ENCODE results near the gene ZNF470.

ZNF470 gene

GRCh38 chr19:56608274-56608964 lies 41.2 kb downstream of the ZNF470 start:
- DNase-seq (ENCODE audit: low spot score), result no peak

GRCh38 chr19:56611288-56611687 lies 44.0 kb downstream of the ZNF470 start:
- DNase-seq (ENCODE audit: low spot score), result no peak

- DNase-seq (ENCODE audit: low spot score), result no peak
These were observed 45.5 kb downstream of the ZNF470 start for GRCh38 chr19:56612737-56613136.

DNA sequence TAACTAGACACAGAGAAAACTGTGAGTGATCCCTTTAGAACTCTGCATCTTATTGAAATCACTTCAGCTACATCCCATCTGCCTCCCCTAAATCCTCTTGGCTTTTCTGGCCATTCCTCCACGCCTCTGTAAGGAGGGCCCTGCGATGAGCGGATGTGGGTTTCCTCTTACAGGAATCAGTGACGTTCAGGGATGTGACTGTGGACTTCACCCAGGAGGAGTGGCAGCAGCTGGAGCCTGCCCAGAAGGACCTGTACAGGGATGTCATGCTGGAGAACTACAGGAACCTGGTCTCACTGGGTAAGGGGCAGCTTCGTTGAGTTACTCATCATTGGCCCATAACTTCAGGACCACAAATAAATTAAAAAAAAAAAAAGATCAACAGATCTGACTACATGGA lies 46.4 kb downstream of the ZNF470 start:
- no peak for DNase-seq (ENCODE audit: low spot score)

- no peak for DNase-seq (ENCODE audit: low spot score)
These were observed 50.3 kb downstream of the ZNF470 start for GRCh38 chr19:56617531-56617930.

- no peak for DNase-seq (ENCODE audit: low spot score)
These were observed 51.9 kb downstream of the ZNF470 start for GRCh38 chr19:56619121-56619520.

GRCh38 chr19:56622374-56622773 lies 55.1 kb downstream of the ZNF470 start:
- DNase-seq (ENCODE audit: low spot score), result no peak

DNA sequence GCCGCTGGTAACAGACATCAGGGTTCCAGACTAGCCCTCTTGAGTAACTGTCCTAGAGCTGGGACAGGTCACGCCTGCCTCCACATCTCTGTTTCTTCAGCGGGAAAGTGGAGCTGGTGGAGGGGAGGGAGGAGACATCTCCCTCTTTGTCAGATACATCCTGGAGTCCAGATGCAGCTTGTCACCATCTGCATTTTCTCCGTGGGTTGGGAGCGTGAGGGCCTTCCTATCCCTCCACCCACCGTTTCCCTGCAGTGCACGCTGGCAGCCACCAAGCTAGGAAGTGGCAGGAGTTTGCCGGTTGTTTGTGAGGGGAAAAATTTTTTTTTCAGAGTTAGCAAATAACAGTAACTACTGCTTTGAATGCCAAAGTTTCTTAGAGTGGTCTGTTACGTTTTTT lies 55.7 kb downstream of the ZNF470 start:
- no peak for DNase-seq (ENCODE audit: low spot score)

- DNase-seq (ENCODE audit: low spot score), result no peak
These were observed 58.4 kb downstream of the ZNF470 start for GRCh38 chr19:56625708-56626107.

DNA sequence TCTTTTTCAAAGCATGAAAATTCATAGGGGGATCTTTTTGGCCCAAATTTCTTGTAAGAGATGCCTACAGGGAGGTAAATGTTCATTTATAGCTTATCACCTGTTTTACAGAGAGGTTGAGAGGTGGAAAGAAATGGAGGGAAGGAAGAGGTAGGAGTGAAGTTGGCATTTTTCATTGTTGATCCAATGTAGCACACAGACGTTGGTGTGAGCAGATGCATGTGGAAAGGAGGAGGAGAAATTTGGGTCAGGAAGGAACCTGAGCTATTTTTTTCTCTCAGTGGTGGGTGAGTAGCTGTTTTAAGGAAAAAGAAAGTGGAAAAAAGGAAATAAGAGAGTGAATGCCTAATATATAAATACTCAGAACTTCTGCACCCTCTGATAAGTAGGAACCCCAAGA lies 65.8 kb downstream of the ZNF470 start:
- DNase-seq (ENCODE audit: low spot score), result no peak

DNA sequence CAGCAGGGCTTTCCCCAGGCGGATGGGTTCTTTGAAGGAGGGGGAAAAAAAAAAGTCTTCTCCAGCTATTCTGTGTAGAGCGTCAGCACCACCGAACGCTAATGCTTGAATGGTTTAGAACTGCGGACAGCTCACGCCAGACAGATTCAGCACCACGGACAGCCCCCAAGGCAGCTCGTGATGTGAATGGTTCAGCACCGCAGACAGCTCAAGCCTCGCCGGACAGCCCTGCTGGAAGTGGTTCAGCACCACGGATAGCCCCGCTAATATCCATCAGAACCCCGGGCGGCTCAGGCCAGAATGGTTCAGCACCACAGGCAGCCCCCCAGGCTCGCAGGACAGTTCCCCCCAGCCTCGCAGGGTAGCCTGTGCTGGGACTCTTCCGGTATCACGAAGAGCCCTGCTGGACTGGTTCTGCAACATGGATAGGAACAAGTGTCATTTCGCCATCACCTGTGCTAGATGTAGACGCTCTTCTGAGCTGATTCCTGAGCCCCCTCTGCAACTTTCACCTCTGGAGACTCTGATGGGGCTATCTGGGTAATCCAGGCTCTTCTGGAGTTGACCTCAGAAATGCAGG lies 70.8 kb downstream of the ZNF470 start:
- DNase-seq (ENCODE audit: low spot score), result peak; percentile 79
